Smooth muscle cell (in vitro differentiated cells): ENCODE data around the gene SGPP2. TPM values are rescaled to one million over a fixed set of nuclear protein-coding genes. Genes with fewer than 3 reads are reported as not detected.
"Not testable (repeated sequence)": the region's sequence is repeated elsewhere in the genome, so short reads cannot be mapped to it uniquely, and the experiment has no call there.

Experiments used
- DNase-seq: peaks from one replicate; lab custom pipeline; 2025; ENCODE audit not compliant: unreplicated experiment; lab: John Stamatoyannopoulos, UW
- H2AFZ ChIP-seq: fragments of 200-600 bp; sonication (generic); 2 replicates; pipeline ENCODE4 v1.6.0; 2016; ENCODE audit warnings: antibody characterized with exemption, low read depth, mild to moderate bottlenecking
- H3F3A ChIP-seq: fragments of 200-600 bp; sonication (generic); 2 replicates; pipeline ENCODE4 v1.6.0; 2017; ENCODE audit warnings: antibody characterized with exemption, low read depth
- H3K27ac ChIP-seq: fragments of 200-600 bp; sonication (generic); 2 replicates; pipeline ENCODE4 v1.5.1; 2016; ENCODE audit warnings: low read depth, mild to moderate bottlenecking
- H3K27me3 ChIP-seq: fragments of 200-600 bp; sonication (generic); 2 replicates; pipeline ENCODE4 v1.6.1; 2016; ENCODE audit warnings: low read depth, mild to moderate bottlenecking
- H3K36me3 ChIP-seq: fragments of 200-600 bp; sonication (generic); 2 replicates; pipeline ENCODE4 v1.5.1; 2016; ENCODE audit warnings: low read depth
- H3K4me1 ChIP-seq: fragments of 200-600 bp; sonication (generic); 2 replicates; pipeline ENCODE4 v1.5.1; 2016; ENCODE audit warnings: low read depth
- H3K4me2 ChIP-seq: fragments of 200-600 bp; sonication (generic); 2 replicates; pipeline ENCODE4 v1.6.0; 2016; ENCODE audit warnings: mild to moderate bottlenecking
- H3K4me3 ChIP-seq: fragments of 200-600 bp; sonication (generic); 2 replicates; pipeline ENCODE4 v1.5.1; 2016; ENCODE audit warnings: mild to moderate bottlenecking
- H3K79me2 ChIP-seq: fragments of 200-600 bp; sonication (generic); 2 replicates; pipeline ENCODE4 v1.6.0; 2016; ENCODE audit warnings: low read depth, mild to moderate bottlenecking
- H3K9ac ChIP-seq: fragments of 200-600 bp; sonication (generic); 2 replicates; pipeline ENCODE4 v1.6.0; 2016; ENCODE audit warnings: low read depth
- H3K9me3 ChIP-seq: fragments of 200-600 bp; sonication (generic); replicated peaks from 2 replicates; pipeline ENCODE4 v1.5.1; 2016; ENCODE audit warnings: low read depth
- H4K20me1 ChIP-seq: fragments of 200-600 bp; sonication (generic); 2 replicates; pipeline ENCODE4 v1.6.0; 2016; ENCODE audit warnings: low read depth
- CTCF ChIP-seq: fragments of 200-600 bp; sonication (generic); IDR thresholded peaks from 2 replicates; pipeline ENCODE4 v1.5.1; 2017; ENCODE audit warnings: borderline replicate concordance, mild to moderate bottlenecking, antibody characterized with exemption; ENCODE audit not compliant: insufficient read depth, poor library complexity, severe bottlenecking
- WGBS: methylation state at CpG from one replicate; pipeline ENCODE4 v1.1.7; 2016; ENCODE audit warnings: low lambda C conversion rate; 5-methylcytosine and 5-hydroxymethylcytosine counted together
- polyA plus RNA-seq: library from polyadenylated mRNA; unstranded; fragments of >200 nt; fragmentation: Nextera tagmentation; extraction: Ambion mirVana; gene quantifications from 2 replicates; pipeline ENCODE4 v1.2.1, GENCODE V29; 2016
- total RNA-seq: library from RNA; depleted of rRNA; stranded (reverse); fragments of >200 nt; gene quantifications from 2 replicates; pipeline ENCODE4 v1.2.3, GENCODE V29; 2014

The SGPP2 gene
- total and polyA plus RNA-seq, 2 experiments from 2014 or later, result 0.66 to 1.4 TPM

- no peak overlapping the region for H3K4me2 ChIP-seq
- no peak overlapping the region for H3K27ac ChIP-seq
- H3K9ac ChIP-seq, result no peak overlapping the region
- H3K4me3 ChIP-seq, result no peak overlapping the region
- no peaks in the 10 kb centered on the region for H3K79me2 ChIP-seq
- H3K27me3 ChIP-seq, result no peaks in the 10 kb centered on the region
- DNase-seq, result no peak
- no peak for TF ChIP-seq CTCF
- H3F3A ChIP-seq, result no peaks in the 10 kb centered on the region
- H3K4me1 ChIP-seq, result no peaks in the 10 kb centered on the region
- no peaks in the 10 kb centered on the region for H3K36me3 ChIP-seq
- H2AFZ ChIP-seq, result no peak overlapping the region
- H3K9me3 ChIP-seq, result peaks cover 7% of the 10 kb centered on the region
- 80% methylated on average over 4 of the region's 4 CpGs for WGBS
- no peaks in the 10 kb centered on the region for H4K20me1 ChIP-seq
Observed at GRCh38 chr2:222410534-222410933, 13.8 kb upstream of the SGPP2 start.

GRCh38 chr2:222412334-222412733, 12.0 kb upstream of the SGPP2 start:
- not testable (repeated sequence) for DNase-seq, H3K9ac ChIP-seq, H3F3A ChIP-seq, H4K20me1 ChIP-seq, H3K27me3 ChIP-seq, H3K4me2 ChIP-seq, H3K9me3 ChIP-seq, H2AFZ ChIP-seq, H3K27ac ChIP-seq, H3K4me1 ChIP-seq, H3K4me3 ChIP-seq, H3K79me2 ChIP-seq, H3K36me3 ChIP-seq
- WGBS, result 100% methylated on average over 2 of the region's 2 CpGs

- Histone ChIP-seq H3F3A (no peaks in the 10 kb centered on the region), H3K27ac (no peak overlapping the region), H3K9ac (no peak overlapping the region), H3K4me2 (no peak overlapping the region), H3K27me3 (no peaks in the 10 kb centered on the region), H3K79me2 (no peaks in the 10 kb centered on the region), H3K9me3 (peaks cover 7% of the 10 kb centered on the region), H2AFZ (no peak overlapping the region), H4K20me1 (no peaks in the 10 kb centered on the region), H3K4me3 (no peak overlapping the region), H3K4me1 (no peaks in the 10 kb centered on the region), H3K36me3 (no peaks in the 10 kb centered on the region)
- no peak for TF ChIP-seq CTCF
- 86% methylated on average over 1 of the region's 1 CpG for WGBS
- DNase-seq, result no peak
Observed at GRCh38 chr2:222413295-222413911, 10.9 kb upstream of the SGPP2 start.

- no peak overlapping the region for H3K9ac ChIP-seq
- H3K27ac ChIP-seq, result no peak overlapping the region
- no peak overlapping the region for H2AFZ ChIP-seq
- peaks cover 40% of the 10 kb centered on the region for H3K27me3 ChIP-seq
- DNase-seq, result no peak
- no peaks in the 10 kb centered on the region for H3K4me1 ChIP-seq
- no peaks in the 10 kb centered on the region for H4K20me1 ChIP-seq
- H3F3A ChIP-seq, result no peaks in the 10 kb centered on the region
- H3K79me2 ChIP-seq, result no peaks in the 10 kb centered on the region
- H3K9me3 ChIP-seq, result peaks cover 7% of the 10 kb centered on the region
- H3K4me2 ChIP-seq, result no peak overlapping the region
- no peaks in the 10 kb centered on the region for H3K36me3 ChIP-seq
- H3K4me3 ChIP-seq, result no peak overlapping the region
- no peak for TF ChIP-seq CTCF
Observed at GRCh38 chr2:222418739-222419138, 5.6 kb upstream of the SGPP2 start.
